H1 (cell line): ENCODE data around the gene TNF. TPM values are rescaled to one million over a fixed set of nuclear protein-coding genes. Genes with fewer than 3 reads are reported as not detected.

Experiments used
- CHD7 ChIP-seq: fragments of 300-600 bp; sonication (generic); IDR thresholded peaks from 2 replicates; pipeline ENCODE4 v1.7.1; 2012; ENCODE audit warnings: low read length, moderate library complexity, mild to moderate bottlenecking, inconsistent platforms; ENCODE audit not compliant: insufficient replicate concordance
- CREB1 ChIP-seq: IDR thresholded peaks from 2 replicates; pipeline ENCODE4 v1.6.1; 2012; ENCODE audit warnings: inconsistent platforms
- E2F6 ChIP-seq: IDR thresholded peaks from 2 replicates; pipeline ENCODE4 v1.6.1; 2012; ENCODE audit warnings: inconsistent platforms
- HDAC2 ChIP-seq, 2 experiments: fragments of 300-600 bp in 1 of 2; sonication (generic) in 1 of 2; IDR thresholded peaks; 2 replicates each; pipeline ENCODE4 v1.6.1; 2011 to 2012; ENCODE audit warnings: low read depth in 2 of 2, low read length in 2 of 2, mild to moderate bottlenecking in 2 of 2, moderate library complexity in 2 of 2, borderline replicate concordance in 1 of 2, inconsistent platforms in 1 of 2
- MAX ChIP-seq: IDR thresholded peaks from 2 replicates; pipeline ENCODE4 v1.6.1; 2012; ENCODE audit warnings: inconsistent platforms
- RAD21 ChIP-seq, 2 experiments: IDR thresholded peaks in 1 of 2; conservative IDR thresholded peaks in 1 of 2; 2 replicates each; pipeline ENCODE4 v1.6.1; 2011; ENCODE audit warnings: low read depth in 2 of 2, low read length in 2 of 2, improper control_type of control experiment in 1 of 2, inconsistent platforms in 1 of 2, mild to moderate bottlenecking in 1 of 2, moderate library complexity in 1 of 2
- SIN3A ChIP-seq, 2 experiments: IDR thresholded peaks in 1 of 2; conservative IDR thresholded peaks in 1 of 2; 2 replicates each; pipeline ENCODE4 v1.6.1; 2011 to 2012; ENCODE audit warnings: low read length in 2 of 2, improper control_type of control experiment in 1 of 2, low read depth in 1 of 2, mild to moderate bottlenecking in 1 of 2
- SP1 ChIP-seq: IDR thresholded peaks from 2 replicates; pipeline ENCODE4 v1.6.1; 2011; ENCODE audit warnings: low read depth, low read length
- polyA plus RNA-seq, 7 experiments: library from polyadenylated mRNA; depleted of rRNA in 3 of 7; stranded (reverse) in 5 of 7; unstranded in 2 of 7; fragments of >200 nt in 5 of 7; fragments of 200-250 nt in 2 of 7; gene quantifications; 1 replicate in 5 of 7; 2 replicates in 1 of 7; 4 replicates in 1 of 7; pipeline versions ENCODE4 v1.2.1 to v1.2.3, GENCODE V29; 2011 to 2013; ENCODE audit warnings: missing spikeins in 2 of 7, mixed read lengths in 2 of 7
- total RNA-seq: library from RNA; stranded (reverse); fragmentation: NEBNext Ultra II Directional; extraction: Animal tissue kit (Norgen Biotek cat#: 25700); gene quantifications from 2 replicates; pipeline ENCODE4 v1.2.1, GENCODE V29; 2021

The TNF gene
- total and polyA plus RNA-seq, 2 of the 8 experiments (the other 6 are each of a cell fraction or from before 2014, with no cell fraction given): not detected

DNA sequence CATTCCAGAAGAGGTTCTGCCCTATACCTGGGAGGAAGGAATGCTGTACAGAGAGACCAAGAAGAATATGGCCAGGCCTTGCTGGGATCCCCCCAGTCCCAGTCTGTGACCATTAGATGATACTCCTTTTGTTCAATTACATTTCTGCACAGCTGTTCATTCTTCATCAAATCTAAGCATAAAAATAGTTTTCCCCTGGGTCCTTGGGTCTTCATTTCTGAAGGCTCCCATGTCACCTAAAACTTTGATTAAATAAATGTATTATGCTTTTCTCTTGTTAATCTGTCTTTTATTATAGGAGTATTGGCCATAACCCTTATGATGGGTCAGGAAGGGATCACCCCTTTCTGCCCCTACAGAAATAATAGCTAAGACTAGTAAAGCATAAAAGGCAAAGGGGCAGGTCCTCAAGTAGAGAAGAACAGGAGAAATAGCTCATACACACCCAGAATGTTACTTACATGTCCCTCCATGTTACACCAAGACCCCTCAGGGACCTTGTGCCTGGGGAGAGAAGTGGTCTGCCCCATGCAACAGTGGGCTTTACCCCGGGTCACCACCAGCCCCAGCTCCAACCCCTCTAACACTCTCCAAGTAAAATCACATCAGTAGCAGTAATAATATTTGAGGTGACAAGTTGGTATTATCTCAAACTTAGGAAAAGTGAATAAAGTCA lies 5.4 kb upstream of the TNF start (continued):
- TF ChIP-seq CHD7: no peak
- TF ChIP-seq CREB1: no peak
- TF ChIP-seq E2F6: no peak
- no peak for TF ChIP-seq SIN3A (conservative IDR thresholded peaks at IDR 0.05 in 1 of 2, IDR thresholded peaks at IDR 0.05 in 1 of 2; ENCODE audit: low read depth in 1 of 2, low read length in 2 of 2)
- no peak for TF ChIP-seq SP1
- no peak for TF ChIP-seq HDAC2 (IDR thresholded peaks at IDR 0.05; ENCODE audit: borderline replicate concordance in 1 of 2, low read depth in 2 of 2, low read length in 2 of 2)
- TF ChIP-seq MAX: no peak
- no peak for TF ChIP-seq RAD21 (IDR thresholded peaks at IDR 0.05 in 1 of 2, conservative IDR thresholded peaks at IDR 0.05 in 1 of 2; ENCODE audit: low read depth in 2 of 2, low read length in 2 of 2)
